RWPE1 (cell line): Measurements from ENCODE around the gene TRAPPC3.

ENCODE experiments used
- CTCF ChIA-PET: fragments of 350-600 bp; sonication (Branson Sonifier 250); formaldehyde crosslinking; extraction: SDS; loops from one replicate; lab custom pipeline; 2021; lab: Yijun Ruan, JAX
- POLR2A ChIA-PET: fragments of 400-600 bp; formaldehyde crosslinking; extraction: SDS; loops from one replicate; lab custom pipeline; 2020; ENCODE audit warnings: antibody characterized with exemption; ENCODE audit not compliant: low non-redundant PET; lab: Yijun Ruan, JAX
- DNase-seq: peaks from one replicate; pipeline ENCODE4 v3.0.0; 2012; ENCODE audit warnings: low spot score
- H3K27ac ChIP-seq: fragments of 450-650 bp; 2 replicates; pipeline ENCODE4 v1.5.1; 2017
- CTCF ChIP-seq: fragments of 450-650 bp; conservative IDR thresholded peaks from 2 replicates; pipeline ENCODE4 v1.5.1; 2017; ENCODE audit warnings: low read depth, mild to moderate bottlenecking

TRAPPC3 gene

GRCh38 chr1:36154335-36154734 lies 5.0 kb upstream of the TRAPPC3 start:
- CTCF ChIA-PET, result no interaction called here
- DNase-seq, result no peak
- H3K27ac ChIP-seq, result peak overlapping the region; percentile 99
- POLR2A ChIA-PET, result no interaction called here
- TF ChIP-seq CTCF, result no peak

DNA sequence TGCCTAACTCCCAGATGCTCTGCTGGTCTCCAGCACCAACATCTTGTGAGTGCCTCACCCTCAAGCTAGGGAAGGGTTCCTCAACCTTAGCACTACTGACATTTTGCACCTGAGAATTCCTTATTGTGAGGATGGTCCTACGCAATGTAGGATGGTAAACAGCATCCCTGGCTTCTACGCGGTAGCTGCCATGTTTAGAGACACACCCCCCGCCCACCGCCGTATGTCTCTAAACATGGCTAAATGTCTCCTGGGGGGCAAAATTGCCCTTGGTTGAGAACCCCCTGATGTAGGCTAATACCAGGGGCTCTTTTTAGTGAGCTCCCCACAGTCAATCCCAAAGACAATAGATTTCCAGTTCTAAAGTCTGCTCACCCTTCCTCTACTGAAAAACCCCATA lies 4.2 kb upstream of the TRAPPC3 start:
- TF ChIP-seq CTCF, result no peak
- ChIA-PET POLR2A (no interaction called here), CTCF (no interaction called here)
- DNase-seq, result no peak
- H3K27ac ChIP-seq, result peak overlapping the region; percentile 99

- CTCF ChIA-PET, result interaction anchor here (0.7 to 2.7 kb wide), 3 partner anchors 15 to 36 kb away, joined by 3 to 11 read pairs (median 5); no protein-coding TSS in a partner anchor
- POLR2A ChIA-PET, result interaction anchor here (0.5 to 0.7 kb wide), 2 partner anchors 9 to 31 kb away, joined by 3 to 4 read pairs; no protein-coding TSS in a partner anchor
- H3K27ac ChIP-seq, result peak overlapping the region; percentile 99
- TF ChIP-seq CTCF, result no peak
- no peak for DNase-seq
Measured at GRCh38 chr1:36151845-36152203, 2.5 kb upstream of the TRAPPC3 start.

- DNase-seq, result no peak
- no peak for TF ChIP-seq CTCF
- ChIA-PET POLR2A (interaction anchor here (0.7 to 1.8 kb wide), 3 partner anchors 9 to 54 kb away, joined by 3 to 7 read pairs (median 3); no protein-coding TSS in a partner anchor), CTCF (interaction anchor here (0.7 to 2.9 kb wide), 4 partner anchors 15 to 134 kb away, joined by 3 to 16 read pairs (median 8); no protein-coding TSS in a partner anchor)
- peak overlapping the region; percentile 99 for H3K27ac ChIP-seq
Measured at GRCh38 chr1:36151134-36151844, 2.0 kb upstream of the TRAPPC3 start.

- TF ChIP-seq CTCF, result no peak
- ChIA-PET CTCF (interaction anchor here (0.6 to 2.9 kb wide), 13 partner anchors 9 to 221 kb away, joined by 4 to 33 read pairs (median 8); no protein-coding TSS in a partner anchor), POLR2A (interaction anchor here (0.8 to 1.8 kb wide), 3 partner anchors 37 to 236 kb away, joined by 3 to 7 read pairs (median 4); no protein-coding TSS in a partner anchor)
- H3K27ac ChIP-seq, result peak overlapping the region; percentile 99
- peak; percentile 91 for DNase-seq
Measured at GRCh38 chr1:36150296-36151133, 1.2 kb upstream of the TRAPPC3 start.

- ChIA-PET CTCF (interaction anchor here (0.6 to 2.9 kb wide), 16 partner anchors 10 to 366 kb away, joined by 3 to 33 read pairs (median 4); no protein-coding TSS in a partner anchor), POLR2A (interaction anchor here (1.0 to 1.8 kb wide), 4 partner anchors 38 to 237 kb away, joined by 4 to 7 read pairs (median 4); no protein-coding TSS in a partner anchor)
- peak overlapping the region; percentile 99 for H3K27ac ChIP-seq
- no peak for DNase-seq
- no peak for TF ChIP-seq CTCF
Measured at GRCh38 chr1:36149973-36150295, 648 bp upstream of the TRAPPC3 start.
